Neural cell (in vitro differentiated cells): ENCODE results near the gene TOB1.

Experiments
- SMC3 ChIP-seq: fragments of 450-650 bp; conservative IDR thresholded peaks from 2 replicates; pipeline ENCODE4 v1.6.1; 2014; ENCODE audit warnings: antibody characterized with exemption, mild to moderate bottlenecking, moderate library complexity; ENCODE audit not compliant: poor library complexity
- TF ChIP-seq, protein P1 (sequence below): fragments of 450-650 bp; IDR thresholded peaks from 2 replicates; pipeline ENCODE4 v1.5.1; 2014; ENCODE audit warnings: antibody characterized with exemption, mild to moderate bottlenecking, moderate library complexity; ENCODE audit not compliant: poor library complexity, severe bottlenecking

DNA sequence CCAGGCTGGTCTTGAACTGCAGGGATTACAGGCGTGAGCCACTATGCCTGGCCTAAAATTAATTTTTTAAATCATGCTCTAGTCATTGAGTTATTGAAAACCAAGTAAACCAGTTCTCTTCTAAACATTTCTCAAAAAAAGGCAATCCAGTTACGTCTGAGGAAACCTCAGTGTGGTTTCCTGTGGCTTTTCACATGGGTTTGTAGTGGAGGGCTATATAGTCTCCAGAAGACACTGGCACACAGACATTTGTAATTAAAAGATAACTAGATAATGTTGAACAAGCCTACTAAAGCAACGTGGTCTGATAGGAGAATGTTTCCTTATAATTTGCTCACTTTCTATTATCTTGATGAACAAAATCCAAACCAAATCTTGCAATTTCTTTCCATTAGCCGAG, 5.2 kb upstream of the TOB1 start:
- TF ChIP-seq, protein P1, sequence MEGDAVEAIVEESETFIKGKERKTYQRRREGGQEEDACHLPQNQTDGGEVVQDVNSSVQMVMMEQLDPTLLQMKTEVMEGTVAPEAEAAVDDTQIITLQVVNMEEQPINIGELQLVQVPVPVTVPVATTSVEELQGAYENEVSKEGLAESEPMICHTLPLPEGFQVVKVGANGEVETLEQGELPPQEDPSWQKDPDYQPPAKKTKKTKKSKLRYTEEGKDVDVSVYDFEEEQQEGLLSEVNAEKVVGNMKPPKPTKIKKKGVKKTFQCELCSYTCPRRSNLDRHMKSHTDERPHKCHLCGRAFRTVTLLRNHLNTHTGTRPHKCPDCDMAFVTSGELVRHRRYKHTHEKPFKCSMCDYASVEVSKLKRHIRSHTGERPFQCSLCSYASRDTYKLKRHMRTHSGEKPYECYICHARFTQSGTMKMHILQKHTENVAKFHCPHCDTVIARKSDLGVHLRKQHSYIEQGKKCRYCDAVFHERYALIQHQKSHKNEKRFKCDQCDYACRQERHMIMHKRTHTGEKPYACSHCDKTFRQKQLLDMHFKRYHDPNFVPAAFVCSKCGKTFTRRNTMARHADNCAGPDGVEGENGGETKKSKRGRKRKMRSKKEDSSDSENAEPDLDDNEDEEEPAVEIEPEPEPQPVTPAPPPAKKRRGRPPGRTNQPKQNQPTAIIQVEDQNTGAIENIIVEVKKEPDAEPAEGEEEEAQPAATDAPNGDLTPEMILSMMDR, result no peak
- TF ChIP-seq SMC3, result no peak
